ENCODE data around the gene MMS19.

DNA sequence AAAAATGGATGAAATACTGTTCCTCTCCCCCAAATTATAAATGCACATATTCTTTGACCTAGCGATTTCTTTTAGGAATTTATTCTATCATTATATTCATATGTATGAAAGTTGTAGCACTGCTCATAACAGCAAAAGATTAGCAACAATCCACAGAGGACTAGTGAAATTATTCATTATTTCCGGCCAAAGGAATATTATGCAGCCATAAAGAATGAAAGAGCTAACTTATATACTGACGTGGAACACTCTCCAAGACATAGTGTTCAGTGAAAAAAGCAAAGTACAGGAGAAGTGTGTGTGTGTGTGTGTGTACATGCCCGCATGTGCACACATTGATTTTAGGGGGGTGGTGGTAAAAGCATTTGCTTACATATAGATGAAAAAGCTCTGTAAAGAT lies 23.3 kb downstream of the MMS19 start:
- TF ChIP-seq SIN3A (IDR thresholded peaks at IDR 0.05; ENCODE audit: borderline replicate concordance, insufficient read depth, low read length) = no peak
- TF ChIP-seq, protein P1, sequence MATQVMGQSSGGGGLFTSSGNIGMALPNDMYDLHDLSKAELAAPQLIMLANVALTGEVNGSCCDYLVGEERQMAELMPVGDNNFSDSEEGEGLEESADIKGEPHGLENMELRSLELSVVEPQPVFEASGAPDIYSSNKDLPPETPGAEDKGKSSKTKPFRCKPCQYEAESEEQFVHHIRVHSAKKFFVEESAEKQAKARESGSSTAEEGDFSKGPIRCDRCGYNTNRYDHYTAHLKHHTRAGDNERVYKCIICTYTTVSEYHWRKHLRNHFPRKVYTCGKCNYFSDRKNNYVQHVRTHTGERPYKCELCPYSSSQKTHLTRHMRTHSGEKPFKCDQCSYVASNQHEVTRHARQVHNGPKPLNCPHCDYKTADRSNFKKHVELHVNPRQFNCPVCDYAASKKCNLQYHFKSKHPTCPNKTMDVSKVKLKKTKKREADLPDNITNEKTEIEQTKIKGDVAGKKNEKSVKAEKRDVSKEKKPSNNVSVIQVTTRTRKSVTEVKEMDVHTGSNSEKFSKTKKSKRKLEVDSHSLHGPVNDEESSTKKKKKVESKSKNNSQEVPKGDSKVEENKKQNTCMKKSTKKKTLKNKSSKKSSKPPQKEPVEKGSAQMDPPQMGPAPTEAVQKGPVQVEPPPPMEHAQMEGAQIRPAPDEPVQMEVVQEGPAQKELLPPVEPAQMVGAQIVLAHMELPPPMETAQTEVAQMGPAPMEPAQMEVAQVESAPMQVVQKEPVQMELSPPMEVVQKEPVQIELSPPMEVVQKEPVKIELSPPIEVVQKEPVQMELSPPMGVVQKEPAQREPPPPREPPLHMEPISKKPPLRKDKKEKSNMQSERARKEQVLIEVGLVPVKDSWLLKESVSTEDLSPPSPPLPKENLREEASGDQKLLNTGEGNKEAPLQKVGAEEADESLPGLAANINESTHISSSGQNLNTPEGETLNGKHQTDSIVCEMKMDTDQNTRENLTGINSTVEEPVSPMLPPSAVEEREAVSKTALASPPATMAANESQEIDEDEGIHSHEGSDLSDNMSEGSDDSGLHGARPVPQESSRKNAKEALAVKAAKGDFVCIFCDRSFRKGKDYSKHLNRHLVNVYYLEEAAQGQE (IDR thresholded peaks at IDR 0.05; ENCODE audit: insufficient read depth in 1 of 2, low read depth in 2 of 2, low read length in 2 of 2) = no peak

Data from PFSK-1 (cell line).